Activated CD4-positive, alpha-beta memory T cell treated with anti-CD3 and anti-CD28 coated beads for 36 hours (primary cell): ENCODE data around the gene CBY3. TPM values are rescaled to one million over a fixed set of nuclear protein-coding genes. Genes with fewer than 3 reads are reported as not detected.
"Not testable (repeated sequence)": the region's sequence is repeated elsewhere in the genome, so short reads cannot be mapped to it uniquely, and the experiment has no call there.

ENCODE experiments used
- CTCF ChIA-PET: fragments of 350-600 bp; sonication (Branson Sonifier 250); formaldehyde crosslinking; loops from one replicate; lab custom pipeline; 2021; ENCODE audit warnings: antibody characterized with exemption, inconsistent platforms; lab: Charles Lee
- POLR2A ChIA-PET: fragments of 350-600 bp; sonication (Branson Sonifier 250); formaldehyde crosslinking; loops from one replicate; lab custom pipeline; 2021; ENCODE audit warnings: antibody characterized with exemption; lab: Charles Lee
- DNase-seq: peaks from one replicate; pipeline ENCODE4 v3.0.0-alpha.2; 2020
- H3K27ac Mint-ChIP-seq: one replicate; pipeline ENCODE4 v1.8.0; 2021; ENCODE audit warnings: mixed read lengths
- H3K27me3 Mint-ChIP-seq: one replicate; pipeline ENCODE4 v1.8.0; 2021; ENCODE audit warnings: mixed read lengths
- H3K36me3 Mint-ChIP-seq: one replicate; pipeline ENCODE4 v1.8.0; 2021; ENCODE audit warnings: mixed read lengths
- H3K4me1 Mint-ChIP-seq: one replicate; pipeline ENCODE4 v1.8.0; 2021; ENCODE audit warnings: low read depth, mixed read lengths
- H3K4me3 Mint-ChIP-seq: one replicate; pipeline ENCODE4 v1.8.0; 2021; ENCODE audit warnings: mild to moderate bottlenecking, mixed read lengths
- H3K9me3 Mint-ChIP-seq: one replicate; pipeline ENCODE4 v1.8.0; 2021; ENCODE audit warnings: mixed read lengths
- intact Hi-C: fragments of 100-400 bp; cut with micrococcal nuclease; formaldehyde crosslinking; loops from one replicate; pipeline ENCODE4 v1.15.1; 2023
- total RNA-seq, 2 experiments: library from RNA; stranded (reverse); gene quantifications; one replicate each; pipeline ENCODE4 v1.2.3, GENCODE V29; 2021

Gene CBY3
- total RNA-seq, 2 experiments from 2014 or later: 0.61 to 0.67 TPM

DNA sequence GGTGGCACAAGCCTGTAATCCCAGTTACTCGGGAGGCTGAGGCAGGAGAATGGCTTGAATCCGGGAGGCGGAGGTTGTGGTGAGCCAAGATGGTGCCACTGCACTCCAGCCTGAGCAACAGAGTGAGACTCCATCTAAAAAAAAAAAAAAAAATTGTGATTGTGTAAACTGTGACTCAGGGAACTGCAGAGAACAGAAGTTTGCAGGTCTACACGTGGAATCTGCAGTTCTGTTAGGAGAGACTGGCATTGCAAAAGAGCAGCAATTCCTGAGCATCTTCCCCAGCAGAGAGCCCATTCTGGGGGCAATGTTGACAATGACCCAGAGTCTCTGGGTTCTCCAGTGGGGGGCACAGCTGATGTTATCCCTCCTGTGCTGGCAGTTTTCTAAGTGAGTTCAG is 39.1 kb downstream of the CBY3 start:
- POLR2A ChIA-PET, H3K36me3 Mint-ChIP-seq: not testable (repeated sequence)

GRCh38 chr5:179639296-179639695 is 41.5 kb downstream of the CBY3 start:
- H3K27me3 Mint-ChIP-seq, H3K36me3 Mint-ChIP-seq, DNase-seq, H3K9me3 Mint-ChIP-seq, H3K27ac Mint-ChIP-seq, H3K4me3 Mint-ChIP-seq, H3K4me1 Mint-ChIP-seq, intact Hi-C loops, POLR2A ChIA-PET: not testable (repeated sequence)
- CTCF ChIA-PET: interaction anchor here (0.6 to 1.1 kb wide), 2 partner anchors 29 to 169 kb away, joined by 3 read pairs; no protein-coding TSS in a partner anchor

More for the DNA sequence above, 39.1 kb downstream of the CBY3 start:
- H3K27me3 Mint-ChIP-seq, H3K27ac Mint-ChIP-seq, H3K4me1 Mint-ChIP-seq, H3K9me3 Mint-ChIP-seq, DNase-seq, CTCF ChIA-PET, intact Hi-C loops, H3K4me3 Mint-ChIP-seq: not testable (repeated sequence)

GRCh38 chr5:179634370-179635172 is 46.3 kb downstream of the CBY3 start:
- H3K9me3 Mint-ChIP-seq, H3K4me1 Mint-ChIP-seq, DNase-seq, H3K4me3 Mint-ChIP-seq, POLR2A ChIA-PET, CTCF ChIA-PET, H3K36me3 Mint-ChIP-seq, intact Hi-C loops, H3K27ac Mint-ChIP-seq, H3K27me3 Mint-ChIP-seq: not testable (repeated sequence)

DNA sequence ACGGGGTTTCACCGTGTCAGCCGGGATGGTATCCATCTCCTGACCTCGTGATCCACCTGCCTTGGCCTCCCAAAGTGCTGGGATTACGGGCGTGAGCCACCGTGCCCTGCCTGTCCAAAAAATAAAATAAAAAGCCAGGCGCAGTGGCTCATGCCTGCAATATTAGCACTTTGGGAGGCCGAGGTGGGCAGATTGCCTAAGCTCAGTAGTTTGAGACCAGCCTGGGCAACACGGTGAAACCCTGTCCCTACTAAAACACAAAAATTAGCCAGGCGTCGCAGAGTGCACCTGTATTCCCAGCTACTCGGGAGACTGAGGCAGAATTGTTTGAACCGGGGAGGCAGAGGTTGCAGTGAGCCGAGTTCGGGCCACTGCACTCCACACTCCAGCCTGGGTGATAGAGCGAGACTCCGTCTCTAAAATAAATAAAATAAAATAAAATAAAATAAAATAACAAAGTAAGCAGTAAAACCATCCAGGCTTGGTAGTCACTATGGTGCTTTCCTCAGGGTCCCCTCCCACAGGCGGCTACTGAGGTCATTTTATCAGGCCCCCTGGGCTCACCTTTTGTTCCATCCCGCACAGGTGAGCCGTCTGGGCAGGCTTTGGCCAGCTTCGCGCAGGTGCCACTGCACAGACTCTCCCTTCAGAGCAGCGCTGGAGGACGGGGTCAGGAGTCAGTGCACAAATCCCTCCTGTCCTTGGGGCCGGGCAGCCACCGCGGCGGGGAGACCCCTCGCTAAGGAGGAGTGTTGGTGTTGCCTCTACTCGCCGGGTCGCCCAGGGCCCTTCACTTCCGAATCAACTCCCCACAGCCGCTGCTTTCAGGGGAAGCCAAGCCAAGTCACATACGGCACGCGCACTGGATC is 47.1 kb downstream of the CBY3 start:
- H3K36me3 Mint-ChIP-seq, DNase-seq: not testable (repeated sequence)
- CTCF ChIA-PET: interaction anchor here (0.6 to 1.0 kb wide), 2 partner anchors 11 to 34 kb away, joined by 3 read pairs; partner anchors contain the start of gene HNRNPH1

More for the DNA sequence above, 47.1 kb downstream of the CBY3 start:
- H3K4me3 Mint-ChIP-seq: peak overlapping the region; percentile 57
- H3K9me3 Mint-ChIP-seq, H3K4me1 Mint-ChIP-seq, intact Hi-C loops, H3K27me3 Mint-ChIP-seq, H3K27ac Mint-ChIP-seq, POLR2A ChIA-PET: not testable (repeated sequence)

Other genes starting within 250 kb of the CBY3 start
- gene RUFY1, start 130.5 kb downstream of the CBY3 start, total RNA-seq: 10 to 100 TPM; 30.3 to 34.0 TPM
- 100 to 1,000 TPM; 604 to 611 TPM for gene HNRNPH1, start 57.4 kb downstream of the CBY3 start, total RNA-seq
- 100 to 1,000 TPM; 531 to 534 TPM for gene CANX, start 17.9 kb upstream of the CBY3 start, total RNA-seq
- gene MAML1, start 51.8 kb upstream of the CBY3 start, total RNA-seq: 10 to 100 TPM; 20.3 to 22.2 TPM
- 1 to 10 TPM in 1 of 2 experiments, under 1 TPM in 1; 0.48 to 1.1 TPM for gene LTC4S, start 113.0 kb upstream of the CBY3 start, total RNA-seq
- gene MGAT4B, start 125.8 kb upstream of the CBY3 start, total RNA-seq: 10 to 100 TPM; 95.8 to 96.8 TPM
- 100 to 1,000 TPM; 127 to 130 TPM for gene SQSTM1, start 139.9 kb upstream of the CBY3 start, total RNA-seq
- gene MRNIP, start 177.8 kb upstream of the CBY3 start, total RNA-seq: 10 to 100 TPM; 19.8 to 24.9 TPM
- gene TBC1D9B, start 226.9 kb upstream of the CBY3 start, total RNA-seq: 10 to 100 TPM; 59.0 to 62.8 TPM